ENCODE data around the gene GFPT1.
A peak's percentile ranks its signal among the peaks of the same experiment; 100 is the strongest.

GFPT1 gene

GRCh38 chr2:69291004-69291650, 95.9 kb downstream of the GFPT1 start:
- DNase-seq (ENCODE audit: low read depth, low spot score) = no peak

GRCh38 chr2:69288429-69288828, 98.6 kb downstream of the GFPT1 start:
- DNase-seq (ENCODE audit: low read depth, low spot score) = no peak

GRCh38 chr2:69287544-69287943, 99.5 kb downstream of the GFPT1 start:
- DNase-seq (ENCODE audit: low read depth, low spot score) = no peak

- no peak for DNase-seq (ENCODE audit: low read depth, low spot score)
Observed at GRCh38 chr2:69285379-69285894, 101.6 kb downstream of the GFPT1 start.

- no peak for DNase-seq (ENCODE audit: low read depth, low spot score)
Observed at GRCh38 chr2:69280796-69281412, 106.1 kb downstream of the GFPT1 start.

- no peak for DNase-seq (ENCODE audit: low read depth, low spot score)
Observed at GRCh38 chr2:69279931-69280681, 106.9 kb downstream of the GFPT1 start.

- DNase-seq (ENCODE audit: low read depth, low spot score) = no peak
Observed at GRCh38 chr2:69279211-69279610, 107.8 kb downstream of the GFPT1 start.

GRCh38 chr2:69278366-69278765, 108.7 kb downstream of the GFPT1 start:
- no peak for DNase-seq (ENCODE audit: low read depth, low spot score)

GRCh38 chr2:69275490-69275889, 111.5 kb downstream of the GFPT1 start:
- DNase-seq (ENCODE audit: low read depth, low spot score) = no peak

GRCh38 chr2:69272803-69273471, 114.1 kb downstream of the GFPT1 start:
- DNase-seq (ENCODE audit: low read depth, low spot score) = peak; percentile 16

GRCh38 chr2:69271831-69272257, 115.2 kb downstream of the GFPT1 start:
- DNase-seq (ENCODE audit: low read depth, low spot score) = no peak
